GM12872 (cell line): ENCODE data around the gene LORICRIN.
A peak's percentile ranks its signal among the peaks of the same experiment; 100 is the strongest.

Source experiments
- TF ChIP-seq, protein P1 (sequence below): IDR thresholded peaks from 3 replicates; pipeline ENCODE4 v1.5.1; 2011; ENCODE audit warnings: low read depth, mild to moderate bottlenecking, low read length, moderate library complexity; ENCODE audit not compliant: insufficient read depth

LORICRIN gene

GRCh38 chr1:153288634-153289275 lies 29.3 kb downstream of the LORICRIN start:
- TF ChIP-seq, protein P1, sequence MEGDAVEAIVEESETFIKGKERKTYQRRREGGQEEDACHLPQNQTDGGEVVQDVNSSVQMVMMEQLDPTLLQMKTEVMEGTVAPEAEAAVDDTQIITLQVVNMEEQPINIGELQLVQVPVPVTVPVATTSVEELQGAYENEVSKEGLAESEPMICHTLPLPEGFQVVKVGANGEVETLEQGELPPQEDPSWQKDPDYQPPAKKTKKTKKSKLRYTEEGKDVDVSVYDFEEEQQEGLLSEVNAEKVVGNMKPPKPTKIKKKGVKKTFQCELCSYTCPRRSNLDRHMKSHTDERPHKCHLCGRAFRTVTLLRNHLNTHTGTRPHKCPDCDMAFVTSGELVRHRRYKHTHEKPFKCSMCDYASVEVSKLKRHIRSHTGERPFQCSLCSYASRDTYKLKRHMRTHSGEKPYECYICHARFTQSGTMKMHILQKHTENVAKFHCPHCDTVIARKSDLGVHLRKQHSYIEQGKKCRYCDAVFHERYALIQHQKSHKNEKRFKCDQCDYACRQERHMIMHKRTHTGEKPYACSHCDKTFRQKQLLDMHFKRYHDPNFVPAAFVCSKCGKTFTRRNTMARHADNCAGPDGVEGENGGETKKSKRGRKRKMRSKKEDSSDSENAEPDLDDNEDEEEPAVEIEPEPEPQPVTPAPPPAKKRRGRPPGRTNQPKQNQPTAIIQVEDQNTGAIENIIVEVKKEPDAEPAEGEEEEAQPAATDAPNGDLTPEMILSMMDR: peak; percentile 88

DNA sequence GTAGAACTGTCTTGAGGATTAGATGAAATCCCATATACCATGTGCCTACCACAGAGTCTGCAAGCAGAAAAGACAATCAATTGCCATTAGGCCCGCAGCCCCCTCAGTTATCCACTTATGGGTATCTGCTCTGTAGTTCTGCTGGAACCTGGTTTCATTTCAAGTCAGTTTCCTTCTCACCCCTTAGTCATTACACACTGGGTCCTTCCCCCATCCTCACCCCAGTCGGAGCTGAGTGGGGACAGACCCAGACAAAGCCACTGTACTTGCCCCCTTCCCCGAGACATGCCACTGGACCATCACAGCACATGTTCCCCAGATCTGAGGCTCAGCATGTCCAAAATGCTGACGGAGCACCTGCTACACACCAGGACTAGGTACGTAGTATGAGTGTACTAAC lies 32.0 kb downstream of the LORICRIN start:
- TF ChIP-seq, protein P1: no peak

DNA sequence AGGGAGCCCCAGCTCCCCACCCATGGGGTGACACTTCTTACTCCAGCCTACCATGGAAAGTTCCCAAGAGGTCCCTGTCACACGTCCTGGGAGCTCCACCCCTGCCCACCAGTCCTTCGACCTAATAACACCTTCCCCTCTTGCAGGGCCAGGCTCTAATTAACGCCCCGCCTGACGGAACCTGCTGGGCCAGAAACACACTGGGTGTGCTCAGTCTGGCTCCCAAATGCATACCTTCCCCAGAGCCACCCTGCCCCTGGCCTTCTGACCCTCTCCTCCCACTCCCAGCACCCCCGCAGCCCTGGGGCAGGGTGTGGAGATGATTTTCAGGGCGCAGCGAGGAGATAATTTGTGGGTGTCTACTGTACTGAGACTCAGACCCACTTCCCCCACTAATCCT lies 32.7 kb downstream of the LORICRIN start:
- TF ChIP-seq, protein P1: no peak

DNA sequence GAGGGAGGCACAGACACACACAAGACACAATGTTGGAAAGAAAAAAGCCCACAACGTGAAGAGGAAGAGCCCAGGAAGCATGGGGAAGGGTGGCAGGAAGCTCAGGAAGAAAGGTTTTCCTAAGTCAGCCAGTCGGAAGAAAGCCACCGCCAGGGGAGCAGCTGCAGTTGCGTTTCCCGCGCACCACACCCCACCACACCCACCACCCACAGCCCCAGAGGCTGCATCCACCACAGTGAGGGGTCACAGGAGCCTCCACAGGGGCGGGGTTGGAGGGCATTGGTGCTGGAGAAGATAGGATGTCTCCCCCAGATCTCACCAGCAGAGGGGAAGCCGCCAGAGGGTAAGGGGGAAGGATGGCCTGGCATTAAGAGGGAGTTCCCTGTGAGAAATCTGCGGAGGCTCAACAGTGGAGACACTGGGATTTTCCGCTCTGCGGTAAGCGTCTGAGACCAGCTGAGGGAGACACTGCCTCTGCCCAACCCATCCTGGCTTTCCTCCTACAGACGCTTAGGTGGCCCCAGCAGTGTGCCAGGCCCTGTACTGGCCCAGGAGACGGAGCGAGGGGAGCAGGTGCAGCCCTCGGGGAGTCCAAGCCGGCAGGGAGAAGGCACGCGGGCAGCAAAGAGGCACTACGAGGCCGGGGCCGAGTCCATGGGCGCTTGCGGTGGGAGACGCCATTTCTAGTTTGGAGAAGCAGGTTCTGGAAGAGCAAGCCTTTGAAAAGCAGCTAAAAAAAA lies 33.4 kb downstream of the LORICRIN start:
- TF ChIP-seq, protein P1: no peak

GRCh38 chr1:153293480-153293775 lies 33.9 kb downstream of the LORICRIN start:
- TF ChIP-seq, protein P1: no peak

DNA sequence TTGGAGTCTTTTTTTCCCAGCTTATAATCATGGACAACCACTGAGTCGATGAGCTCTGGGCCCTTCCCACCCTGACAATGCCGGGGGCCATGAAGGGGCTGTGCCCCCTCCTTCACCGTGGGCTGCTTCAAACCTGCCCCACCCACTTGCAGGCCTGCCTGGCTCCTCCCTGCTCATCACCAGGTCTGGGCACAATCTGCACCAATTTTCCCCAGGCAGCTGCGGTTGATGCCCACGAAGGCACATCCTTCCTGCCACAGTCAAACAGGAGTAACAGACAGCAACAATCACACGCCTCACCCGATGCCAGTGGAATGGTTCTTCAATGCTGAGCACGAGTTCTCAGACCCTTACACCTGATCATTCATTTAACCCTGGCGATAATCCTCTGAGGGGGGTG lies 34.4 kb downstream of the LORICRIN start:
- TF ChIP-seq, protein P1: no peak

- TF ChIP-seq, protein P1: no peak
Measured at GRCh38 chr1:153302308-153302707, 42.8 kb downstream of the LORICRIN start.
